A549 (cell line): ENCODE data around the gene MYO9A. TPM values are rescaled to one million over a fixed set of nuclear protein-coding genes. Genes with fewer than 3 reads are reported as not detected.

Experiments used
- ATAC-seq, 2 experiments: fragments of 200-7000 bp in 1 of 2; fragments of >200 bp in 1 of 2; cut with Nextera tagmentation in 1 of 2; cut with Tn5 transposase in 1 of 2; 3 replicates each; pipeline versions ENCODE4 v1.8.0 to v1.9.1; 2018 to 2020; ENCODE audit warnings: mild to moderate bottlenecking in 1 of 2, moderate library complexity in 1 of 2
- CTCF ChIA-PET: fragments of 300-600 bp; sonication (Branson Sonifier 250); formaldehyde crosslinking; extraction: SDS; loops from one replicate; lab custom pipeline; 2021; ENCODE audit warnings: antibody characterized with exemption, inconsistent platforms; lab: Yijun Ruan, JAX
- POLR2A ChIA-PET: fragments of 350-600 bp; formaldehyde crosslinking; extraction: SDS; loops from one replicate; lab custom pipeline; 2021; ENCODE audit warnings: antibody characterized with exemption, inconsistent platforms; lab: Yijun Ruan, JAX
- DNase-seq, 2 experiments: peaks; one replicate each; pipeline versions ENCODE4 v3.0.0 to v3.0.0-alpha.2; 2011 to 2016; ENCODE audit warnings: low read depth in 1 of 2, low spot score in 1 of 2
- FAIRE-seq: peaks from 2 replicates; lab custom pipeline; 2011; peaks lifted over from hg19 to GRCh38; lab: Jason Lieb, UNC
- H3K27ac ChIP-seq, 2 experiments: fragments of >200 bp; sonication (Bioruptor Twin); formaldehyde crosslinking; 3 replicates each; pipeline ENCODE4 v1.5.1; 2016 to 2017
- H3K4me1 ChIP-seq: fragments of >200 bp; sonication (Bioruptor Twin); formaldehyde crosslinking; 3 replicates; pipeline ENCODE4 v1.6.1; 2016
- H3K4me2 ChIP-seq: fragments of >200 bp; sonication (Bioruptor Twin); formaldehyde crosslinking; 3 replicates; pipeline ENCODE4 v1.6.1; 2016
- H3K4me3 ChIP-seq: fragments of >200 bp; sonication (Bioruptor Twin); formaldehyde crosslinking; 3 replicates; pipeline ENCODE4 v1.5.1; 2016
- H3K9me3 ChIP-seq: fragments of >200 bp; sonication (Bioruptor Twin); formaldehyde crosslinking; 3 replicates; pipeline ENCODE4 v1.6.1; 2016
- BCL3 ChIP-seq: fragments of >200 bp; sonication (Bioruptor Twin); formaldehyde crosslinking; IDR thresholded peaks from 3 replicates; pipeline ENCODE4 v1.6.1; 2016
- BHLHE40 ChIP-seq: IDR thresholded peaks from 2 replicates; pipeline ENCODE4 v1.6.1; 2012; ENCODE audit warnings: low read depth, low read length, inconsistent platforms
- CBX8 ChIP-seq: fragments of 200-600 bp; sonication (generic); IDR thresholded peaks from 2 replicates; pipeline ENCODE4 v1.6.1; 2016
- CEBPB ChIP-seq, 2 experiments: fragments of >200 bp in 1 of 2; sonication (Bioruptor Twin) in 1 of 2; formaldehyde crosslinking in 1 of 2; IDR thresholded peaks; 2 replicates each; pipeline ENCODE4 v1.6.1; 2012 to 2016
- EHMT2 ChIP-seq: fragments of 200-600 bp; sonication (generic); IDR thresholded peaks from 2 replicates; pipeline ENCODE4 v1.6.1; 2016; ENCODE audit warnings: antibody characterized with exemption, low read depth, mild to moderate bottlenecking, moderate library complexity
- FOSB ChIP-seq: fragments of 250-450 bp; sonication (Bioruptor Pico); IDR thresholded peaks from 2 replicates; pipeline ENCODE4 v1.5.0; 2020; ENCODE audit warnings: mild to moderate bottlenecking, moderate library complexity
- HDAC2 ChIP-seq: fragments of 200-600 bp; sonication (generic); IDR thresholded peaks from 2 replicates; pipeline ENCODE4 v1.6.1; 2016
- HES2 ChIP-seq: fragments of >200 bp; sonication (Bioruptor Twin); formaldehyde crosslinking; IDR thresholded peaks from 2 replicates; pipeline ENCODE4 v1.6.1; 2016
- HOXA7 ChIP-seq: fragments of 250-450 bp; sonication (Bioruptor Pico); IDR thresholded peaks from 2 replicates; pipeline ENCODE4 v1.5.0; 2020; ENCODE audit warnings: mild to moderate bottlenecking, moderate library complexity
- HOXB5 ChIP-seq: fragments of 250-450 bp; sonication (Bioruptor Pico); IDR thresholded peaks from 2 replicates; pipeline ENCODE4 v1.5.0; 2020; ENCODE audit warnings: mild to moderate bottlenecking, moderate library complexity
- KDM5A ChIP-seq: fragments of 200-600 bp; sonication (generic); IDR thresholded peaks from 2 replicates; pipeline ENCODE4 v1.6.1; 2016; ENCODE audit warnings: antibody characterized with exemption, mild to moderate bottlenecking
- MAX ChIP-seq: IDR thresholded peaks from 2 replicates; pipeline ENCODE4 v1.6.1; 2012
- MAZ ChIP-seq: fragments of 150-350 bp; IDR thresholded peaks from 2 replicates; pipeline ENCODE4 v1.6.1; 2014; ENCODE audit warnings: antibody characterized with exemption, low read depth, low read length, borderline replicate concordance
- PBX3 ChIP-seq: IDR thresholded peaks from 2 replicates; pipeline ENCODE4 v1.6.1; 2012
- POLR2A ChIP-seq: IDR thresholded peaks from 2 replicates; pipeline ENCODE4 v1.6.1; 2012; ENCODE audit warnings: mild to moderate bottlenecking, low read length
- RAD21 ChIP-seq, 2 experiments: fragments of >200 bp in 1 of 2; sonication (Bioruptor Twin) in 1 of 2; formaldehyde crosslinking in 1 of 2; IDR thresholded peaks in 1 of 2; conservative IDR thresholded peaks in 1 of 2; 2 replicates in 1 of 2; 3 replicates in 1 of 2; pipeline ENCODE4 v1.6.1; 2012 to 2018; ENCODE audit warnings: inconsistent platforms in 1 of 2
- RARB ChIP-seq: fragments of 250-450 bp; sonication (Bioruptor Pico); IDR thresholded peaks from 2 replicates; pipeline ENCODE4 v1.8.0; 2021; ENCODE audit warnings: mild to moderate bottlenecking, moderate library complexity
- RFX5 ChIP-seq: fragments of 450-650 bp; IDR thresholded peaks from 2 replicates; pipeline ENCODE4 v1.7.1; 2014; ENCODE audit warnings: antibody characterized with exemption, mild to moderate bottlenecking, moderate library complexity
- ZFP36 ChIP-seq: fragments of 450-650 bp; IDR thresholded peaks from 2 replicates; pipeline ENCODE4 v1.6.1; 2014; ENCODE audit warnings: borderline replicate concordance; ENCODE audit not compliant: partially characterized antibody
- ZSCAN20 ChIP-seq: fragments of 250-450 bp; sonication (Bioruptor Pico); IDR thresholded peaks from 2 replicates; pipeline ENCODE4 v1.8.0; 2022; ENCODE audit warnings: mild to moderate bottlenecking, moderate library complexity
- WGBS: methylation state at CpG from one replicate; pipeline ENCODE4 v1.1.6; 2017; ENCODE audit errors: missing lambda C conversion rate; 5-methylcytosine and 5-hydroxymethylcytosine counted together
- polyA plus RNA-seq, 4 experiments: library from polyadenylated mRNA; depleted of rRNA in 3 of 4; stranded (reverse); fragments of >200 nt; fragmentation: RNase III in 1 of 4; extraction: RNeasy Plus Mini Kit Qiagen cat#74134 plus additional on column Dnase treatment in 1 of 4; gene quantifications; 2 replicates in 3 of 4; 3 replicates in 1 of 4; pipeline ENCODE4 v1.2.3, GENCODE V29; 2011 to 2017

Gene MYO9A
- polyA plus RNA-seq, 2 of the 4 experiments (the other 2 are of a cell fraction): 5.9 to 21.9 TPM

GRCh38 chr15:71800835-71801745, 316.9 kb downstream of the MYO9A start (continued):
- TF ChIP-seq PBX3: peak; percentile 75; the same call in 1 of the 2 replicates
- peak; percentile 68; the same call in 1 of the 3 replicates for TF ChIP-seq BCL3
- TF ChIP-seq CEBPB (IDR thresholded peaks at IDR 0.05): peak in 1 of 2 experiments; percentile 47; a peak in 2 of 4 replicates
- TF ChIP-seq RAD21 (conservative IDR thresholded peaks at IDR 0.05 in 1 of 2, IDR thresholded peaks at IDR 0.05 in 1 of 2): peak; percentile 99
- peak; percentile 69; the same call in 1 of the 2 replicates for TF ChIP-seq RARB (CRISPR knock-in tag)
- 0 out of 2 replicates have a peak, but pooled peaks have one; percentile 31 for TF ChIP-seq HOXA7
- TF ChIP-seq EHMT2: no peak
- no peak for TF ChIP-seq POLR2A
- TF ChIP-seq RFX5: no peak
- peak; percentile 70 for TF ChIP-seq MAX
- TF ChIP-seq ZFP36: no peak
- TF ChIP-seq, all 56 proteins: peak for 17

GRCh38 chr15:71800190-71800589, 317.8 kb downstream of the MYO9A start:
- no peak for DNase-seq

GRCh38 chr15:71798641-71799040, 319.3 kb downstream of the MYO9A start:
- DNase-seq: no peak
- CTCF ChIA-PET: interaction anchor here (0.6 to 13.3 kb wide), 6 partner anchors 11 to 947 kb away, joined by 3 to 522 read pairs (median 68); no protein-coding TSS in a partner anchor
- peaks cover 14% of the 10 kb centered on the region; the same call in 1 of the 3 replicates for H3K9me3 ChIP-seq
- WGBS: 88% methylated on average over 6 of the region's 6 CpGs
- no peak for TF ChIP-seq CBX8
- no peak for TF ChIP-seq HDAC2
- TF ChIP-seq HES2: no peak
- no peak for TF ChIP-seq BHLHE40
- no peak for TF ChIP-seq FOSB
- no peak for TF ChIP-seq MAZ
- TF ChIP-seq, all 56 proteins: peak for 0
- ATAC-seq (no peak), FAIRE-seq (no peak)
- H3K4me2 ChIP-seq: no peak overlapping the region
- POLR2A ChIA-PET: no interaction called here
- peak overlapping the region; percentile 84; a peak in 5 of 6 replicates for H3K27ac ChIP-seq
- no peak overlapping the region for H3K4me3 ChIP-seq
- H3K4me1 ChIP-seq: peaks cover 22% of the 10 kb centered on the region

More at GRCh38 chr15:71800190-71800589, 317.8 kb downstream of the MYO9A start:
- POLR2A ChIA-PET: interaction anchor here (1.3 to 1.5 kb wide), 2 partner anchors 48 to 505 kb away, joined by 4 to 17 read pairs; no protein-coding TSS in a partner anchor
- no peak for FAIRE-seq
- ATAC-seq: no peak
- Histone ChIP-seq H3K4me1 (peaks cover 36% of the 10 kb centered on the region), H3K9me3 (peaks cover 14% of the 10 kb centered on the region; the same call in 1 of the 3 replicates), H3K4me3 (no peak overlapping the region), H3K4me2 (peak overlapping the region; percentile 47), H3K27ac (peak overlapping the region; percentile 84)
- TF ChIP-seq KDM5A (no peak), ZSCAN20 (no peak), HOXB5 (CRISPR knock-in tag) (peak; percentile 59; the same call in 1 of the 2 replicates), POLR2A (no peak)
- 94% methylated on average over 3 of the region's 3 CpGs for WGBS
- CTCF ChIA-PET: interaction anchor here (0.6 to 13.3 kb wide), 40 partner anchors 10 to 1051 kb away, joined by 3 to 522 read pairs (median 5); partner anchors contain the start of gene NR2E3
